ENCODE data around the gene C15orf62. TPM values are rescaled to one million over a fixed set of nuclear protein-coding genes. Genes with fewer than 3 reads are reported as not detected.

C15orf62 gene
- polyA plus RNA-seq, 1 donor (not counting 4 experiments of a cell fraction or from before 2014, with no cell fraction given), result 0.14 TPM

GRCh38 chr15:40723919-40724318 is 45.9 kb upstream of the C15orf62 start:
- FAIRE-seq, result no peak
- Histone ChIP-seq H3K79me2 (ENCODE audit: control insufficient read depth, insufficient read depth, low read length) (no peaks in the 10 kb centered on the region), H3K27me3 (ENCODE audit: control insufficient read depth, extremely low read depth, insufficient read depth, low read length) (no peaks in the 10 kb centered on the region), H2AFZ (ENCODE audit: control insufficient read depth, low read length) (no peak overlapping the region), H3K9ac (ENCODE audit: control insufficient read depth, extremely low read depth, insufficient read depth, low read length) (no peak overlapping the region), H3K9me1 (ENCODE audit: control insufficient read depth, extremely low read depth, insufficient read depth, low read length) (no peaks in the 10 kb centered on the region), H3K4me3 (ENCODE audit: control insufficient read depth in 2 of 3, extremely low read depth in 1 of 3, insufficient read depth in 2 of 3, low read depth in 1 of 3, low read length in 3 of 3) (no peak overlapping the region), H3K4me1 (ENCODE audit: control insufficient read depth, extremely low read depth, insufficient read depth, low read length) (no peaks in the 10 kb centered on the region), H3K9me3 (ENCODE audit: control insufficient read depth, low read depth, low read length) (no peaks in the 10 kb centered on the region), H3K4me2 (ENCODE audit: control insufficient read depth, extremely low read depth, insufficient read depth, low read depth, low read length) (no peak overlapping the region), H3K36me3 (ENCODE audit: control insufficient read depth in 2 of 2, extremely low read depth in 1 of 2, insufficient read depth in 2 of 2, low read length in 2 of 2) (no peaks in the 10 kb centered on the region), H3K27ac (ENCODE audit: control insufficient read depth, insufficient read depth, low read length) (no peak overlapping the region), H4K20me1 (ENCODE audit: control insufficient read depth, extremely low read depth, insufficient read depth, low read length) (no peaks in the 10 kb centered on the region)
- dilution Hi-C loops (cut with MboI; ENCODE audit: extremely low pct_ligation_motif_present, low sequenced_read_pairs), result no loop called here
- no peak for DNase-seq (ENCODE audit: low read depth, low spot score)
- TF ChIP-seq CTCF (optimal IDR thresholded peaks at IDR 0.05 in 1 of 3, IDR thresholded peaks at IDR 0.05 in 1 of 3, conservative IDR thresholded peaks at IDR 0.05 in 1 of 3; ENCODE audit: extremely low read depth in 1 of 3, insufficient read depth in 2 of 3, low read length in 3 of 3) (no peak), EZH2 (IDR thresholded peaks at IDR 0.05; ENCODE audit: low read length) (no peak)

GRCh38 chr15:40731034-40731433 is 38.7 kb upstream of the C15orf62 start:
- Histone ChIP-seq H3K36me3 (ENCODE audit: control insufficient read depth in 2 of 2, extremely low read depth in 1 of 2, insufficient read depth in 2 of 2, low read length in 2 of 2) (peaks cover 11 to 15% of the 10 kb centered on the region in 2 experiments), H4K20me1 (ENCODE audit: control insufficient read depth, extremely low read depth, insufficient read depth, low read length) (no peaks in the 10 kb centered on the region), H2AFZ (ENCODE audit: control insufficient read depth, low read length) (no peak overlapping the region), H3K4me3 (ENCODE audit: control insufficient read depth in 2 of 3, extremely low read depth in 1 of 3, insufficient read depth in 2 of 3, low read depth in 1 of 3, low read length in 3 of 3) (no peak overlapping the region), H3K79me2 (ENCODE audit: control insufficient read depth, insufficient read depth, low read length) (no peaks in the 10 kb centered on the region), H3K27me3 (ENCODE audit: control insufficient read depth, extremely low read depth, insufficient read depth, low read length) (no peaks in the 10 kb centered on the region), H3K4me2 (ENCODE audit: control insufficient read depth, extremely low read depth, insufficient read depth, low read depth, low read length) (no peak overlapping the region), H3K4me1 (ENCODE audit: control insufficient read depth, extremely low read depth, insufficient read depth, low read length) (no peaks in the 10 kb centered on the region), H3K9me1 (ENCODE audit: control insufficient read depth, extremely low read depth, insufficient read depth, low read length) (no peaks in the 10 kb centered on the region), H3K9ac (ENCODE audit: control insufficient read depth, extremely low read depth, insufficient read depth, low read length) (no peak overlapping the region), H3K9me3 (ENCODE audit: control insufficient read depth, low read depth, low read length) (no peaks in the 10 kb centered on the region), H3K27ac (ENCODE audit: control insufficient read depth, insufficient read depth, low read length) (no peak overlapping the region)
- TF ChIP-seq CTCF (optimal IDR thresholded peaks at IDR 0.05 in 1 of 3, IDR thresholded peaks at IDR 0.05 in 1 of 3, conservative IDR thresholded peaks at IDR 0.05 in 1 of 3; ENCODE audit: extremely low read depth in 1 of 3, insufficient read depth in 2 of 3, low read length in 3 of 3) (no peak), EZH2 (IDR thresholded peaks at IDR 0.05; ENCODE audit: low read length) (no peak)
- DNase-seq (ENCODE audit: low read depth, low spot score) (no peak), FAIRE-seq (no peak)
- dilution Hi-C loops (cut with MboI; ENCODE audit: extremely low pct_ligation_motif_present, low sequenced_read_pairs), result no loop called here
